GM21723 (cell line): ENCODE results near the gene LIPF.
"Not testable (repeated sequence)": the region's sequence is repeated elsewhere in the genome, so short reads cannot be mapped to it uniquely, and the experiment has no call there.

Source experiments
- ATAC-seq: cut with Tn5 transposase; IDR thresholded peaks from one replicate; pipeline ENCODE4 v1.9.1; 2021; ENCODE audit warnings: mild to moderate bottlenecking, moderate library complexity; ENCODE audit not compliant: unreplicated experiment

Gene LIPF

GRCh38 chr10:88676283-88677060, 12.2 kb downstream of the LIPF start:
- no peak for ATAC-seq

GRCh38 chr10:88680958-88681357, 16.7 kb downstream of the LIPF start:
- ATAC-seq, result no peak

DNA sequence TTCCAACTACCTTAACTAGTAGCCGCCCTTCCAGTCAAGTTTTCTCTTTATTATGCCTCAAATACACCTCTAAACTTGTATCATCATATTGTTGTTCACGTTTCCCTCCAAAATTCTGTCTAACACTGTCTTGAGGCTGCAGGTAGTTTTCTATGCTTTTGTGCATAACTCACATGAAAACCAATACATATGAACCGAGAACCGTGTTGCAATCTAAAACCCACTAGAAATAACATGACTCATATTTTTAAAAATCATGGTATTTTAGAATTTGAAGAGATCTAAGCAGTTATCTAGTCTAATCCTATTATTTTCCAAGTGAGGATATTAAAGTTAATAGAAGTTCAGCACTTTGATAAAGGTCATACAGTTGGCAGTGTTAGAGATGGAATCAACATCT, 18.2 kb downstream of the LIPF start:
- no peak for ATAC-seq

DNA sequence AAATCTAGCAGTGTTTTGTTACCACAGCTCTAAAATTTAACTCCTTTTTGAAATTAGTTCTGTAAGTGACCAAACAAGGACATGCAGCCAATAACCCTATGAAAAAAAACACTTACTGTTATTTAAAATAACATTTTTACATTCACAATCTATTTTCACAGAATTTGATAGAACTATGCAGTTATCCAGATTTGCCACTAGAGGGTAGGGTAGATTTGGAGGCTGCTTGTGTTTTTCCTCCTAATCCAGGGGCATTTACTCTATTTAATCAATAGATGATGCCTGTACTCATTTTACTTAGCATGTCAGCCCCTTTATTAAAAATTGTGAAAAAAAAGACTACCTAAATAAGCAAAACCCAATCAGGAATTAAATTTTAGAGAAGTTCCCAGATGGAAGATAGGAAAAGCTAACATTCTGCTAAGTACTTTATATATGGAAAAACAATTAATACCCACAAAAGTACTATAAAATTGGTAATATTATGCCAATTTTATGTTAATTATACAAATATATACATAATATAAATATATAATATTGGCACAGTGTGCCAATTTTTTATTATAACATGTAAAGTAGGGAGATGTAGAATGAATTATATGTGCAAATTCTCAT, 23.7 kb downstream of the LIPF start:
- no peak for ATAC-seq

DNA sequence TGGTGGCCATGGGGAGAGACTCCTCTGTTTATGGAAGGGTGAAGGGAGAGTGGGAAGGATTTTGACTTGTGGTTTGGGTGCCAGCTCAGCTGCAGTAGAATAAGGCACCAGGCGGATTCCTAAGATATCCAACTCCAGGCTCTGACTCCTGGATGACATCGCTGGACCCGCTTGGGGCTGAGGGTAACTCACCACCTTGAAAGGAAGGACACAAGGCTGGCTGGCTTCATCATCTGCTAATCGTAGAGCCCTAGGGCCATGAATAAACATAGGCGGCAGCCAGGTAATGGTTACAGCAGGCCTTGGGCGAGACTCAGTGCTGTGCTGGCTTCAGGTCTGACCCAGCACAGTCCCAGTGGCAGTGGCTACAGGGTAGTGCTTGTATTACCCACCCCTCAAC, 25.1 kb downstream of the LIPF start:
- ATAC-seq, result no peak

- no peak for ATAC-seq
Measured at GRCh38 chr10:88693392-88694020, 29.3 kb downstream of the LIPF start.

- no peak for ATAC-seq
Measured at GRCh38 chr10:88702848-88703597, 38.8 kb downstream of the LIPF start.

DNA sequence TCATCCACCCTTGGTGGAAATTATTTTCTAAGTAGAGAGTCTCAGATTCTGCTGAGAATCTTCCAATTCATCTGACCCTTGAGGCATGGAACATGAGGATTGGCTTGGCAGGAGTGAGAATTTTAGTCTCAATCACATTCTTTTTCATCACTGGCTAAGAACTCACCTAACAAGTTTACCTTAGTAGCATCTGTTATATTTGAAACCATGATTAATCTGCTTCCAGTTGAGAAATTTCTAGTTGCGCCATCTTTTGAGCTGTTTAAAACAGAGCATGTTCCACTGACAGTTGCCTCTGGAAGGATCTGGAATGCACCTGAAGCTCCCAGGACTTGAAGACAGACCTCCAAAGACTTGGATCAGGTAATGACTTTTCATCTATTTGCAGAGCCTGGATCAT, 41.7 kb downstream of the LIPF start, which contains the start of gene LIPK:
Gene LIPK (plus strand): TSS at position 292 of the 400 bp plus-strand sequence. CDS start 18,295 bp downstream, outside the sequence.
- no peak for ATAC-seq

GRCh38 chr10:88707429-88708155, 43.4 kb downstream of the LIPF start:
- no peak for ATAC-seq

DNA sequence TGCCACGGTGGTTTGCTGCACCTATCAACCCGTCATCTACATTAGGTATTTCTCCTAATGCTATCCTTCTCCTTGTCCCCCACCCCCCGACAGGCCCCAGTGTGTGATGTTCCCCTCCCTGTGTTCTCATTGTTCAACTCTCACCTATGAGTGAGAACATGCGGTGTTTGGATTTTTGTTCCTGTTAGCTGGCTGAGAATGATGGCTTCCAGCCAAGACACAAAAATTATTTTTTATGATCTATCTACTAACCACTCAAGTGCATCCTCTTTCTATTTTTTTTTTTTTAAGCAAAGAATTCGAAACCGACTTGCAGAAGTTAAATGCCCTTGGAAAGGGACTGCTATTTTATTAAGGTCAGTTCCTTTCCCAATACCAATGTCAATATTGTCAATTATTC, 45.1 kb downstream of the LIPF start:
- not testable (repeated sequence) for ATAC-seq

GRCh38 chr10:88715517-88715916, 51.3 kb downstream of the LIPF start:
- ATAC-seq, result no peak

DNA sequence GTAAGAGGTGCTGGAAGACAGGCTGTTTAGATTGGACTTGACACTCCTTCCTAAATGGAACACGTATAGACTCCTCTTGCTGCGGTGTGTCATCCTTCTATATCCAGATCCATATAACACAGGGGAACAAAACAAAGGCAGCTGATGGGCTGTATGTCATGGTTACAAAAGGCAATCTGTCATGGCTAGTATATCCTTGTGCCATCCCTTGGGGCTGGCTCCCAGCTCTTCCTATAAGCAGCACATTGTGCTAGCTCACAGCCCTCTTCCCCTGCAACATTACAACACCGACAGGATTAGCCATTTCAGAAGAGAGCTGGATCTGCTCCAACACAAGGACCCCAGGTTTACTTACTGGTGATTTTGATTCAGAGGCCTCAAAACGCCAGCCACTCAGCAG, 57.1 kb downstream of the LIPF start:
- no peak for ATAC-seq

DNA sequence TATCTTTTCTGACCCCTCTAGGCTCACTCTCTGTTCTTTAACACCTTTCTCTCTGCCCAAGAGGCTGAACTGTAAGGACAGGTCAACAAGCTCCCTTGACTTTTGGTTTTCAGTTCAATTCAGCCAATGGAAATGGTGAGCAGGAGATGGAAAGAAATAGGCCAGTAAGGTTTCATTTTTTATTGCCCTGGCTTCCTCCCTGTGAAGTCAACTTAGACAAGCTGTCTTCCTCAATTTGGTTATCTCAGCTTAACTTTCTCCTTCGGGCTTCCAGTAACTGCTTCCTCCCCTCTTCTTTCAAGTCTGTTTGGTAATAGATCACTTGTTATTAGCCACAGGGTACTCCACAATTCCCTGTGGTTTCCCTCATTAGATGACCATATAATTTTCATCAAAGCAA, 61.6 kb downstream of the LIPF start:
- ATAC-seq, result no peak

DNA sequence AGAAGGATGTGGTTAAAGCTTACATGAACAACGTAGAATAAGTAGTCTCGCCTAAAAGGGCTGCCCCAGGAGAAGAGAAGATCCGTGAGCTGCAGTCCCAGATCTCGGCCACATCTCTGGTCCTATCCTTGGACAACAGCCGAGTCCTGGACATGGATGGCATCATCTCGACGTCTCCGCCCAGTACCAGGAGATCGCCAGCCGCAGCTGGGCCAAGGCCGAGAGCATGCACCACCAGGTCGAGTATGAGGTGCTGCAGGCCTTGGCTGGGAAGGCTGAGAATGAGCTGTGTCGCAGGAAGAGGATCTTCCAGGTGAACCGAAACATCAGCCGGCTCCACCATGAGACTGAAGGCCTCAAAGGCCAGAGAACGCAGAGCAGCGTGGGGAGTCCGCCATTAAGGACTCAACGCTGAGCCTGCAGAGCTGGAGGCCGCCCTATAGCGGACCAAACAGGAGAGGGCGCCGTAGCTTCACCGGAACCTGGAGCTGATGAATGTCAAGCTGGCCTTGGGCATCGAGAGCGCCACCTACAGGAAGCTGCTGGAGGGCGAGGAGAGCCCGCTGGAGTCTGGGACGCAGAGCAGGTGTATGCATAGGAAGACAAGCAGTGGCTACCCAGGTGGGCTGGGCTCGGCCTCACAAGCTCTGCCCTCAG, 64.0 kb downstream of the LIPF start:
- ATAC-seq, result no peak
